Calu3 (cell line): ENCODE data around the gene TTC16. TPM values are rescaled to one million over a fixed set of nuclear protein-coding genes. Genes with fewer than 3 reads are reported as not detected.

ENCODE experiments used
- BruUV-seq: library from RNA; stranded (reverse); fragments of 400-500 nt; replicated peaks from 2 replicates; lab custom pipeline; 2021; lab: Mats Ljungman, UMichigan
- CTCF ChIA-PET: fragments of 300-600 bp; sonication (Branson Sonifier 250); formaldehyde crosslinking; loops from one replicate; lab custom pipeline; 2022; ENCODE audit warnings: antibody characterized with exemption; lab: Charles Lee
- DNase-seq: peaks from one replicate; pipeline ENCODE4 v3.0.0; 2022
- H3K27ac Mint-ChIP-seq: one replicate; pipeline ENCODE4 v1.8.0; 2022; ENCODE audit warnings: mixed read lengths; ENCODE audit not compliant: unreplicated experiment
- H3K27me3 Mint-ChIP-seq: one replicate; pipeline ENCODE4 v1.8.0; 2022; ENCODE audit warnings: mixed read lengths; ENCODE audit not compliant: unreplicated experiment
- H3K36me3 Mint-ChIP-seq: one replicate; pipeline ENCODE4 v1.8.0; 2022; ENCODE audit warnings: mild to moderate bottlenecking, moderate library complexity, mixed read lengths; ENCODE audit not compliant: insufficient read depth, unreplicated experiment
- H3K4me1 Mint-ChIP-seq: one replicate; pipeline ENCODE4 v1.8.0; 2022; ENCODE audit warnings: mild to moderate bottlenecking, low read depth, mixed read lengths; ENCODE audit not compliant: unreplicated experiment
- H3K4me3 Mint-ChIP-seq: one replicate; pipeline ENCODE4 v1.8.0; 2022; ENCODE audit warnings: mild to moderate bottlenecking, low read depth, moderate library complexity, mixed read lengths; ENCODE audit not compliant: unreplicated experiment
- H3K9me3 Mint-ChIP-seq: one replicate; pipeline ENCODE4 v1.8.0; 2022; ENCODE audit warnings: low read depth, mixed read lengths; ENCODE audit not compliant: unreplicated experiment
- intact Hi-C: fragments of 100-400 bp; cut with micrococcal nuclease; formaldehyde crosslinking; loops from one replicate; pipeline ENCODE4 v1.10.0; 2022; ENCODE audit not compliant: unreplicated experiment
- total RNA-seq: library from RNA; stranded (reverse); gene quantifications from 2 replicates; pipeline ENCODE4 v1.2.3, GENCODE V29; 2022
- TF ChIP-seq, protein P1 (sequence below): fragments of 200-600 bp; IDR thresholded peaks from one replicate; pipeline ENCODE4 v1.8.0; 2022; ENCODE audit warnings: antibody characterized with exemption; ENCODE audit not compliant: unreplicated experiment

The TTC16 gene
- total RNA-seq, 1 experiment from 2014 or later: not detected

DNA sequence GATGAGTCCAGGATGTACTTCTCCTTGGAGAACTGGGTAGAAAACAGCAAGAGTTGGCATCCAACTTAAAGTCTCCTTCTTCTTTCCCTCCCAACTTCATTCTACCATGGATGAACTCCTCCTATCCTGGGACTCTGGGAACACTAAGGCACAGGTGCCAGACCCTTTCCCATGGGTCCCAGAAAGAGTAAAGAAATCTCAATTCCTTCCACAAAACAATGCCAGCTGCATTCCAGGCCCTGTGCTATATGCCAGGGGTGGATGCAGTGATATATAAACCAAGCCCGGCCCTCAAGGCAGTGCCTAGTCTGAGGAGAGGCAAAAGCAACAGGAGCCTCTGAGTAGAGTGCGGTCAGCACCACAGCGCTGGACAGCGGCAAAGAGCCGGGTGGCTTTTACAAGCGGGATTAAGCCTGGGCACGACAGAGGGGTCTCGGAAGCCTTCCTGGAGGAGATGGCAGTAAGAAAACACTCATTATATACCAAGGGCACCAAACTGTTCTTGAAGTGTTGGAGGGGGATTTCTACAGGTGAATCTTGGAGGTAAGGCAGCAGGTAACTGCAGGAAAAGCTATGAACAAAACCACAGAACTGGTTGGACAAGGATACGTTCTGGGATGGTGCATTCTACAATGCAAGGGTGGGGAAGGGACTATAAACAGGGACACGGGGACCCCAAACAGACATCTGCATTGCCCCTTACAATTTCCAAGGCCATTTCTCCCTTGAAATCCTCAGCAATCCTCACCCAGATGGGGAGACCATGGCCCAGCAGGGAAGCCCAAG, 35.6 kb downstream of the TTC16 start:
- CTCF ChIA-PET: interaction anchor here (0.6 to 0.9 kb wide), 2 partner anchors 17 to 62 kb away, joined by 3 read pairs; partner anchors contain the start of gene TOR2A
- BruUV-seq: no TSS peak

DNA sequence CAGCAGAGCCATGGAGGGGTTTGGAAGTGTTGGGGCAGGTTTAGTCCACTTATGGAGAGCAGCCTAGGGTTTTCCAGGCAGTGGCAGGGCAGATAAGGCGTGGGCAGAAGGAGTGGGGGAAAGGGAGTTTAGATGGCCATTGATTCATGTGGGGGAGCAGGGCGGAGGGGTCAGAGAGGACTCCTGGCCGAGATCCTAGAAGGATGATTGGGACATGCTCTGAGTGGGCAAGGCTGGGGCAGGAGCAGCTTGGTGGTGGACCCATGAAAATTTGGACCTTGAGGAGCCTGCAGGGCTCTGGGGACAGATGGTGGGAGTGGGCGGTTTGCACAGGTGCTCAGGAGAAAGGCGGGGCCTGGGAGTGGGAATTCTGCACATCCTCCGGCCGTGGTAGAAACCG, 37.3 kb downstream of the TTC16 start:
- CTCF ChIA-PET: interaction anchor here (0.5 to 0.6 kb wide), 2 partner anchors 265 to 885 kb away, joined by 3 to 5 read pairs; no protein-coding TSS in a partner anchor
- intact Hi-C loops: no loop called here
- H3K4me3 Mint-ChIP-seq: no peak overlapping the region
- BruUV-seq: no TSS peak
- no peaks in the 10 kb centered on the region for H3K4me1 Mint-ChIP-seq
- peaks cover 5% of the 10 kb centered on the region for H3K36me3 Mint-ChIP-seq
- no peak overlapping the region for H3K27ac Mint-ChIP-seq
- TF ChIP-seq, protein P1, sequence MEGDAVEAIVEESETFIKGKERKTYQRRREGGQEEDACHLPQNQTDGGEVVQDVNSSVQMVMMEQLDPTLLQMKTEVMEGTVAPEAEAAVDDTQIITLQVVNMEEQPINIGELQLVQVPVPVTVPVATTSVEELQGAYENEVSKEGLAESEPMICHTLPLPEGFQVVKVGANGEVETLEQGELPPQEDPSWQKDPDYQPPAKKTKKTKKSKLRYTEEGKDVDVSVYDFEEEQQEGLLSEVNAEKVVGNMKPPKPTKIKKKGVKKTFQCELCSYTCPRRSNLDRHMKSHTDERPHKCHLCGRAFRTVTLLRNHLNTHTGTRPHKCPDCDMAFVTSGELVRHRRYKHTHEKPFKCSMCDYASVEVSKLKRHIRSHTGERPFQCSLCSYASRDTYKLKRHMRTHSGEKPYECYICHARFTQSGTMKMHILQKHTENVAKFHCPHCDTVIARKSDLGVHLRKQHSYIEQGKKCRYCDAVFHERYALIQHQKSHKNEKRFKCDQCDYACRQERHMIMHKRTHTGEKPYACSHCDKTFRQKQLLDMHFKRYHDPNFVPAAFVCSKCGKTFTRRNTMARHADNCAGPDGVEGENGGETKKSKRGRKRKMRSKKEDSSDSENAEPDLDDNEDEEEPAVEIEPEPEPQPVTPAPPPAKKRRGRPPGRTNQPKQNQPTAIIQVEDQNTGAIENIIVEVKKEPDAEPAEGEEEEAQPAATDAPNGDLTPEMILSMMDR: no peak
- peaks cover 64% of the 10 kb centered on the region for H3K27me3 Mint-ChIP-seq
- no peaks in the 10 kb centered on the region for H3K9me3 Mint-ChIP-seq
- no peak for DNase-seq

More for the DNA sequence above, 35.6 kb downstream of the TTC16 start:
- intact Hi-C loops: no loop called here
- Mint-ChIP-seq H3K27me3 (peaks cover 80% of the 10 kb centered on the region), H3K4me3 (no peak overlapping the region), H3K36me3 (peaks cover 5% of the 10 kb centered on the region), H3K27ac (no peak overlapping the region), H3K9me3 (no peaks in the 10 kb centered on the region), H3K4me1 (no peaks in the 10 kb centered on the region)
- TF ChIP-seq, protein P1: no peak
- peak; percentile 15 for DNase-seq

DNA sequence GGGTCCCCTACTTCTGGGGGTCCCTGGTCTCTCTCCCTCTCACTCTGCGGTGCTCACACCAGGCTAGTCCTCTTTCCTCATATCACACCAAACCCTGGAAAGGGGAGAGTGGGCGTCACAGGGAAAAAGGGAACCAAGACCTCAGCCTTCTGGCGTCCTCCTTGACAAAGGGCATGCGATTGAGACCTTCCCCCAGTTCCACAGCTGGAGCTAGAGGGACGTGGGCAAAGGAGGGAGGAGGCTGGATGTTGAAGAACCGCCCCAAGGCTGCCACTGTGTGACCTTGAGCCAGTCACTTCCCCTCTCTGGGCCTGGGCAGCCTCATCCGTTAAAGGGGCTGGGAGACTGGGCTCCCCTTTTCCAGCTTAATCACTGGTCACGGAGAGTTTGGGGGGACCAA, 37.7 kb downstream of the TTC16 start:
- no TSS peak for BruUV-seq
- no peak overlapping the region for H3K4me3 Mint-ChIP-seq
- no peaks in the 10 kb centered on the region for H3K9me3 Mint-ChIP-seq
- DNase-seq: no peak
- H3K27me3 Mint-ChIP-seq: peaks cover 59% of the 10 kb centered on the region
- no peak overlapping the region for H3K27ac Mint-ChIP-seq
- CTCF ChIA-PET: interaction anchor here (0.5 to 0.6 kb wide), 2 partner anchors 265 to 886 kb away, joined by 3 to 5 read pairs; no protein-coding TSS in a partner anchor
- TF ChIP-seq, protein P1: no peak
- no peaks in the 10 kb centered on the region for H3K4me1 Mint-ChIP-seq
- intact Hi-C loops: no loop called here
- peaks cover 5% of the 10 kb centered on the region for H3K36me3 Mint-ChIP-seq

DNA sequence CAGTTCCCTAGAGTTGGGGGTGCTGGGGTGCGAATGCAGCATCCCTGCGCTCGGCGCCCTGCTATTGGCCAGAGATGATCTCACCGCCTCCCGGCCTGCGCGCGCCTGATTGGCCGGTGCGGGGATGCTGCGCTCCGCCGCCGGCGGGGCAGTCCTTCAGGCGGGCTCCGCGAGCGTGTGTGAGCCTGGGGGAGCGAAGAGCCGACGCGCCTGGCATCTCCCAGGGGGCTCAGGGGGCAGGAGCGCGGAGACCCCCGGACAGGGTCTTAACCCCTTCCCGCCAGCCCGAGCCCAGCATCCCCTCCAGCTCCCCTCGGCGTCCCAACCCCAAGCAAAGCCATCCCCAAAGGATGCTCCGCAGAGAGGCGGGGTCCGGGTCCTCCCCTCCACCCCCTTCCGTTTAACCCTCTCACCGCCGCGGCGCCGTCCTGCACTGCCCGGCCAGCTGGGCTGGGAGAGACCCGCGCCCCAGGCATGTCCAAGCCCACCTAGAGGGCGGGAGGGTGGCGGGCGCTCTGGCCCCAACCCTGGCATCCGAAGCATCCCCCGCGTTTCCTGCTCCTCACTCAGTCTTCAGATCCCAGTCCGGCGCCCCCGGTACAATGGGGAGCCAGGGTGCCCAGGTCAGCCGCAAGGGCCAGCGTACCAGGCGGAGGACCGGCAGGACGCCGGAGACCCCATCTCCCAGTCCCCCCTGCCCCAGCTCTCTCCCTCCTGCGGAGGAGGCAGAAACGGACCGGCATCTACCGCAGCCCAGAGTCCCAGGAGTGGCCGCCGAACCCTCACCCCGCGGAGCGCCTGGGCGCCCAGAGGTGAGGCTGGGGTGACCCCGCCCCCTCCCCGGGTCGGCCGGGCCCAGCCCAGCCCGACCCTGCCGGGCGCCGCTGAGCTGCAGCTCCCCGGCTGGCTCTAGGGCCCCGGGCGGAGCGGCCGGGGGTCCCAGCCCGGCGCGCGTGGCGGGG, 38.5 kb downstream of the TTC16 start:
- CTCF ChIA-PET: no interaction called here
- Mint-ChIP-seq H3K27me3 (peaks cover 52% of the 10 kb centered on the region), H3K27ac (no peak overlapping the region), H3K36me3 (peaks cover 5% of the 10 kb centered on the region), H3K4me3 (no peak overlapping the region), H3K4me1 (no peaks in the 10 kb centered on the region), H3K9me3 (no peaks in the 10 kb centered on the region)
- BruUV-seq: no TSS peak
- TF ChIP-seq, protein P1: no peak
- intact Hi-C loops: no loop called here
- no peak for DNase-seq
